CD14-positive monocyte (primary cell): ENCODE data around the gene CXCL5. TPM values are rescaled to one million over a fixed set of nuclear protein-coding genes. Genes with fewer than 3 reads are reported as not detected.

Experiments
- DNase-seq, 3 donors: peaks; one replicate each; pipeline ENCODE4 v3.0.0-alpha.2; 2011 to 2022
- H2AFZ ChIP-seq: 2 replicates; pipeline ENCODE4 v1.6.0; 2012; ENCODE audit warnings: mild to moderate bottlenecking, low read depth, low read length, inconsistent platforms; ENCODE audit not compliant: insufficient read depth, poor library complexity, severe bottlenecking
- H3K27ac ChIP-seq, 2 donors: 1 replicate in 1 of 2; 2 replicates in 1 of 2; pipeline ENCODE4 v1.5.1; 2012 to 2013; ENCODE audit warnings: low read length in 2 of 2, control low read depth in 1 of 2, inconsistent platforms in 1 of 2, low read depth in 1 of 2, mild to moderate bottlenecking in 1 of 2
- H3K27me3 ChIP-seq, 2 donors: one replicate each; pipeline versions ENCODE4 v1.6.0 to v1.6.1; 2011 to 2013; ENCODE audit warnings: low read length in 2 of 2; ENCODE audit not compliant: control insufficient read depth in 2 of 2, insufficient read depth in 2 of 2
- H3K36me3 ChIP-seq, 2 donors: replicated peaks in 1 of 2; 1 replicate in 1 of 2; 2 replicates in 1 of 2; pipeline versions ENCODE4 v1.5.1 to v1.6.1; 2012 to 2013; ENCODE audit warnings: low read length in 2 of 2, control low read depth in 1 of 2, inconsistent platforms in 1 of 2, mild to moderate bottlenecking in 1 of 2; ENCODE audit not compliant: insufficient read depth in 2 of 2, control insufficient read depth in 1 of 2
- H3K4me1 ChIP-seq, 2 donors: 1 replicate in 1 of 2; 2 replicates in 1 of 2; pipeline versions ENCODE4 v1.5.1 to v1.6.1; 2012 to 2013; ENCODE audit warnings: low read length in 2 of 2, control low read depth in 1 of 2, inconsistent platforms in 1 of 2, mild to moderate bottlenecking in 1 of 2, moderate library complexity in 1 of 2; ENCODE audit not compliant: insufficient read depth in 2 of 2, control insufficient read depth in 1 of 2
- H3K4me2 ChIP-seq: replicated peaks from 2 replicates; pipeline ENCODE3; 2012; ENCODE audit warnings: low read length, moderate library complexity, mild to moderate bottlenecking; ENCODE audit not compliant: poor library complexity, severe bottlenecking; ENCODE audit errors: extremely low read depth
- H3K4me3 ChIP-seq, 3 experiments: fragments of 200-600 bp in 1 of 3; sonication (generic) in 1 of 3; replicated peaks in 1 of 3; 1 replicate in 2 of 3; 2 replicates in 1 of 3; pipeline ENCODE4 v1.5.1; 2011 to 2013; ENCODE audit warnings: low read length in 3 of 3, mild to moderate bottlenecking in 3 of 3, control low read depth in 2 of 3, low read depth in 2 of 3, inconsistent platforms in 1 of 3, moderate library complexity in 1 of 3
- H3K79me2 ChIP-seq: 2 replicates; pipeline ENCODE4 v1.6.0; 2012; ENCODE audit warnings: mild to moderate bottlenecking, control low read depth, inconsistent platforms, low read length, moderate library complexity; ENCODE audit not compliant: insufficient read depth
- H3K9ac ChIP-seq: 2 replicates; pipeline ENCODE4 v1.6.0; 2017; ENCODE audit warnings: low read length, mild to moderate bottlenecking; ENCODE audit not compliant: insufficient read depth, poor library complexity, severe bottlenecking
- H3K9me3 ChIP-seq, 2 donors: replicated peaks in 1 of 2; 1 replicate in 1 of 2; 2 replicates in 1 of 2; pipeline versions ENCODE4 v1.5.1 to v1.6.1; 2012 to 2013; ENCODE audit warnings: low read length in 2 of 2, control low read depth in 1 of 2; ENCODE audit not compliant: control insufficient read depth in 1 of 2, insufficient read depth in 1 of 2
- H4K20me1 ChIP-seq: 2 replicates; pipeline ENCODE4 v1.6.0; 2012; ENCODE audit warnings: mild to moderate bottlenecking, low read length, control low read depth, moderate library complexity; ENCODE audit not compliant: insufficient read depth
- H3K27ac Mint-ChIP-seq, 7 donors: one replicate each; pipeline ENCODE4 v1.8.0; 2020; ENCODE audit warnings: mild to moderate bottlenecking in 7 of 7, mixed read lengths in 7 of 7, moderate library complexity in 6 of 7, inconsistent platforms in 2 of 7
- H3K27me3 Mint-ChIP-seq, 3 donors: one replicate each; pipeline ENCODE4 v1.8.0; 2021 to 2022; ENCODE audit warnings: low read depth in 3 of 3, mild to moderate bottlenecking in 3 of 3, mixed read lengths in 3 of 3, moderate library complexity in 3 of 3, inconsistent platforms in 1 of 3
- H3K36me3 Mint-ChIP-seq, 2 donors: one replicate each; pipeline ENCODE4 v1.8.0; 2020; ENCODE audit warnings: mixed read lengths in 2 of 2, inconsistent platforms in 1 of 2, mild to moderate bottlenecking in 1 of 2
- H3K4me1 Mint-ChIP-seq: one replicate; pipeline ENCODE4 v1.8.0; 2020; ENCODE audit warnings: mild to moderate bottlenecking, mixed read lengths
- H3K4me3 Mint-ChIP-seq, 2 donors: one replicate each; pipeline ENCODE4 v1.8.0; 2020; ENCODE audit warnings: mild to moderate bottlenecking in 2 of 2, mixed read lengths in 2 of 2, moderate library complexity in 1 of 2
- H3K9me3 Mint-ChIP-seq, 7 donors: one replicate each; pipeline ENCODE4 v1.8.0; 2020 to 2022; ENCODE audit warnings: mixed read lengths in 7 of 7, mild to moderate bottlenecking in 6 of 7, moderate library complexity in 6 of 7, inconsistent platforms in 2 of 7
- CTCF ChIP-seq: fragments of 200-600 bp; IDR thresholded peaks from one replicate; pipeline ENCODE4 v1.8.0; 2022; ENCODE audit warnings: antibody characterized with exemption, mild to moderate bottlenecking
- WGBS: methylation state at CpG from one replicate; pipeline ENCODE4 v1.1.5; 2013; ENCODE audit warnings: missing lambda C conversion rate; ENCODE audit not compliant: insufficient coverage; 5-methylcytosine and 5-hydroxymethylcytosine counted together
- intact Hi-C, 2 donors: fragments of 100-400 bp; cut with micrococcal nuclease; formaldehyde crosslinking; loops; one replicate each; pipeline versions ENCODE4 v1.15.0 to v1.15.1; 2023
- polyA plus RNA-seq, 3 donors: library from polyadenylated mRNA; depleted of rRNA in 1 of 3; unstranded in 2 of 3; stranded (reverse) in 1 of 3; fragments of 300-500 nt in 2 of 3; fragments of >200 nt in 1 of 3; fragmentation: Illumina TruSeq in 2 of 3; gene quantifications; 1 replicate in 2 of 3; 2 replicates in 1 of 3; pipeline ENCODE4 v1.2.3, GENCODE V29; 2012 to 2021

Gene CXCL5
- polyA plus RNA-seq, 3 donors, result 0.15 TPM; not detected in 2

DNA sequence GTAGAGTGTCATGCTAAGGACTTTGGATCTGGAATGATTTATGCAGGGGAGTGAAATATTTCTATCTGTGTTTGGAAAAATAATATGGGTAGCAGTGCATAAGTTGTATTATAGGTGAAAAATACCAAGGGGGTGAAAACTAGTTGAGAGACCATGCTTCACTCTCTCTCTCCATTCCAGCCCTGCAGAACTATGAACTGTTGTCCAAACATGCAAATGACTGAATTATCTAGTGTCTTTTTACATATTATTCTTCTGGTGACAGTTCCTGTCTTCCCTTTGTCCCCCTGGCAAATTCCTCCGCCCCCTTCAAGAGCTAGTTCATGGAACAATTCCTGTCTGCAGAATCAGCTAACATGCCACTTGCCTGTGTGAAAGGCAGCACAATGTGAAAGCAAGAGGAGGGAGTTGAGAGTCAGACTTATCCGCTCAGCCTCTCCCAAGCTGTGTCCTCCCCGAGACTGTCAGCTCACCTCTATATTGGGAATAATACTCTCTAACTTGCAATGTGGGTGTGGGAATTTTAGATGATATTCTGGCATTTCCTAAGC is 19.0 kb downstream of the CXCL5 start:
- H3K9me3 Mint-ChIP-seq, result peaks cover 0 to 6% (median 5%) of the 10 kb centered on the region in 7 donors
- DNase-seq, result no peak
- peaks cover 7% of the 10 kb centered on the region for H3K4me1 Mint-ChIP-seq
- peaks cover 0 to 7% of the 10 kb centered on the region in 2 donors for H3K9me3 ChIP-seq
- no peak overlapping the region for H3K4me2 ChIP-seq
- H4K20me1 ChIP-seq, result no peaks in the 10 kb centered on the region
- H3K4me3 ChIP-seq, result no peak overlapping the region
- intact Hi-C loops, result no loop called here
- no peak overlapping the region for H2AFZ ChIP-seq
- peaks cover 0 to 6% of the 10 kb centered on the region in 2 donors for H3K27me3 ChIP-seq
- no peaks in the 10 kb centered on the region for H3K79me2 ChIP-seq
- H3K4me3 Mint-ChIP-seq, result no peak overlapping the region
- no CpG with 5 or more reads among the region's 3 CpGs for WGBS
- no peak for TF ChIP-seq CTCF
- H3K27me3 Mint-ChIP-seq, result peaks cover 4 to 10% (median 8%) of the 10 kb centered on the region in 3 donors
- no peaks in the 10 kb centered on the region for H3K36me3 ChIP-seq
- H3K9ac ChIP-seq, result no peak overlapping the region
- H3K4me1 ChIP-seq, result peaks cover 0 to 4% of the 10 kb centered on the region in 2 donors
- no peaks in the 10 kb centered on the region for H3K36me3 Mint-ChIP-seq
- H3K27ac Mint-ChIP-seq, result no peak overlapping the region
- no peak overlapping the region for H3K27ac ChIP-seq

GRCh38 chr4:73978886-73979285 is 19.6 kb downstream of the CXCL5 start:
- peaks cover 7% of the 10 kb centered on the region for H3K4me1 Mint-ChIP-seq
- Histone ChIP-seq H3K27me3 (peaks cover 0 to 6% of the 10 kb centered on the region in 2 donors), H2AFZ (no peak overlapping the region), H3K4me2 (no peak overlapping the region), H3K79me2 (no peaks in the 10 kb centered on the region), H4K20me1 (no peaks in the 10 kb centered on the region), H3K9me3 (peaks cover 0 to 7% of the 10 kb centered on the region in 2 donors), H3K36me3 (no peaks in the 10 kb centered on the region), H3K4me3 (no peak overlapping the region), H3K27ac (no peak overlapping the region), H3K9ac (no peak overlapping the region), H3K4me1 (peaks cover 0 to 4% of the 10 kb centered on the region in 2 donors)
- intact Hi-C loops, result no loop called here
- TF ChIP-seq CTCF, result no peak
- H3K36me3 Mint-ChIP-seq, result no peaks in the 10 kb centered on the region
- H3K4me3 Mint-ChIP-seq, result no peak overlapping the region
- H3K27me3 Mint-ChIP-seq, result peaks cover 4 to 10% (median 8%) of the 10 kb centered on the region in 3 donors
- peaks cover 0 to 11% (median 6%) of the 10 kb centered on the region in 7 donors for H3K9me3 Mint-ChIP-seq
- no peak overlapping the region for H3K27ac Mint-ChIP-seq
- DNase-seq, result no peak
